SK-N-SH treated with all-trans-retinoic acid at 6 μM for 48 hours (cell line): ENCODE data around the gene CD79A.

Experiments
- ATAC-seq: fragments of 200-7000 bp; cut with Tn5 transposase; 3 replicates; pipeline ENCODE4 v1.9.1; 2020; ENCODE audit warnings: mild to moderate bottlenecking, moderate library complexity
- ARNTL ChIP-seq: fragments of 450-650 bp; formaldehyde crosslinking; IDR thresholded peaks from 2 replicates; pipeline ENCODE4 v1.5.0; 2020; ENCODE audit warnings: low read depth, mild to moderate bottlenecking, moderate library complexity, borderline replicate concordance
- BACH2 ChIP-seq: fragments of 250-450 bp; sonication (Bioruptor Pico); IDR thresholded peaks from 2 replicates; pipeline ENCODE4 v1.9.0; 2021; ENCODE audit warnings: mild to moderate bottlenecking, borderline replicate concordance
- CREB5 ChIP-seq: fragments of 250-450 bp; sonication (Bioruptor Pico); IDR thresholded peaks from 2 replicates; pipeline ENCODE4 v1.5.1; 2020; ENCODE audit warnings: low read depth, mild to moderate bottlenecking, moderate library complexity
- CSDC2 ChIP-seq: fragments of 250-450 bp; sonication (Bioruptor Pico); IDR thresholded peaks from 2 replicates; pipeline ENCODE4 v1.5.0; 2020; ENCODE audit warnings: mild to moderate bottlenecking, moderate library complexity
- CSRNP3 ChIP-seq: fragments of 250-450 bp; sonication (Bioruptor Pico); IDR thresholded peaks from 2 replicates; pipeline ENCODE4 v1.5.1; 2021; ENCODE audit warnings: mild to moderate bottlenecking, moderate library complexity
- ESRRG ChIP-seq: fragments of 250-450 bp; sonication (Bioruptor Pico); IDR thresholded peaks from 2 replicates; pipeline ENCODE4 v1.6.1; 2021; ENCODE audit warnings: mild to moderate bottlenecking
- GLIS3 ChIP-seq: fragments of 250-450 bp; sonication (Bioruptor Pico); IDR thresholded peaks from 2 replicates; pipeline ENCODE4 v1.5.0; 2020; ENCODE audit warnings: mild to moderate bottlenecking, moderate library complexity
- ISL1 ChIP-seq: fragments of 250-450 bp; sonication (Bioruptor Pico); IDR thresholded peaks from 2 replicates; pipeline ENCODE4 v2.1.2; 2022; ENCODE audit warnings: mild to moderate bottlenecking, moderate library complexity
- OSR1 ChIP-seq: fragments of 250-450 bp; sonication (Bioruptor Pico); IDR thresholded peaks from 2 replicates; pipeline ENCODE4 v1.8.0; 2022; ENCODE audit warnings: moderate library complexity, mild to moderate bottlenecking, inconsistent platforms
- PATZ1 ChIP-seq: fragments of 250-450 bp; sonication (Bioruptor Pico); IDR thresholded peaks from 2 replicates; pipeline ENCODE4 v1.8.0; 2020; ENCODE audit warnings: mild to moderate bottlenecking, moderate library complexity, borderline replicate concordance
- POU6F1 ChIP-seq: fragments of 250-450 bp; sonication (Bioruptor Pico); IDR thresholded peaks from 2 replicates; pipeline ENCODE4 v1.8.0; 2021; ENCODE audit warnings: low read depth, mild to moderate bottlenecking, moderate library complexity, borderline replicate concordance
- PPARA ChIP-seq: fragments of 250-450 bp; sonication (Bioruptor Pico); IDR thresholded peaks from 2 replicates; pipeline ENCODE4 v1.5.0; 2020; ENCODE audit warnings: mild to moderate bottlenecking, borderline replicate concordance
- RARB ChIP-seq: fragments of 250-450 bp; sonication (Bioruptor Pico); IDR thresholded peaks from 2 replicates; pipeline ENCODE4 v1.8.0; 2021; ENCODE audit warnings: mild to moderate bottlenecking, moderate library complexity
- SNAI2 ChIP-seq: fragments of 250-450 bp; sonication (Bioruptor Pico); IDR thresholded peaks from 2 replicates; pipeline ENCODE4 v1.5.0; 2020; ENCODE audit warnings: mild to moderate bottlenecking, moderate library complexity
- TCF4 ChIP-seq: fragments of 250-450 bp; sonication (Bioruptor Pico); IDR thresholded peaks from 2 replicates; pipeline ENCODE4 v1.8.0; 2021; ENCODE audit warnings: mild to moderate bottlenecking, moderate library complexity, borderline replicate concordance
- TOX ChIP-seq: fragments of 250-450 bp; sonication (Bioruptor Pico); IDR thresholded peaks from 2 replicates; pipeline ENCODE4 v1.8.0; 2021; ENCODE audit warnings: mild to moderate bottlenecking, moderate library complexity, borderline replicate concordance
- TSHZ2 ChIP-seq: fragments of 250-450 bp; sonication (Bioruptor Pico); IDR thresholded peaks from 2 replicates; pipeline ENCODE4 v1.5.0; 2020; ENCODE audit warnings: mild to moderate bottlenecking, moderate library complexity
- ZFP3 ChIP-seq: fragments of 250-450 bp; sonication (Bioruptor Pico); IDR thresholded peaks from 2 replicates; pipeline ENCODE4 v1.5.0; 2020; ENCODE audit warnings: mild to moderate bottlenecking, moderate library complexity
- ZFP30 ChIP-seq: fragments of 450-650 bp; formaldehyde crosslinking; IDR thresholded peaks from 2 replicates; pipeline ENCODE4 v1.5.0; 2022; ENCODE audit warnings: mild to moderate bottlenecking, moderate library complexity
- ZNF565 ChIP-seq: fragments of 450-650 bp; formaldehyde crosslinking; conservative IDR thresholded peaks from 2 replicates; pipeline ENCODE4 v1.5.0; 2020; ENCODE audit warnings: low read depth, mild to moderate bottlenecking, moderate library complexity
- ZNF70 ChIP-seq: fragments of 450-650 bp; formaldehyde crosslinking; IDR thresholded peaks from 2 replicates; pipeline ENCODE4 v1.5.0; 2020; ENCODE audit warnings: mild to moderate bottlenecking, moderate library complexity
- ZNF8 ChIP-seq: fragments of 450-650 bp; formaldehyde crosslinking; IDR thresholded peaks from 2 replicates; pipeline ENCODE4 v1.5.0; 2020; ENCODE audit warnings: mild to moderate bottlenecking, moderate library complexity

Gene CD79A

GRCh38 chr19:41898235-41898634, 21.2 kb downstream of the CD79A start:
- ATAC-seq = no peak
- TF ChIP-seq CSRNP3 (no peak), GLIS3 (no peak), ZFP3 (CRISPR knock-in tag) (no peak), RARB (CRISPR knock-in tag) (no peak), TOX (CRISPR knock-in tag) (no peak), ESRRG (no peak), TCF4 (CRISPR knock-in tag) (no peak), ISL1 (CRISPR knock-in tag) (no peak), OSR1 (CRISPR knock-in tag) (no peak), CREB5 (CRISPR knock-in tag) (no peak), ZFP30 (CRISPR knock-in tag) (no peak), BACH2 (CRISPR knock-in tag) (no peak), ZNF565 (CRISPR knock-in tag) (no peak)

- TF ChIP-seq ZNF8 (CRISPR knock-in tag) (no peak), TOX (CRISPR knock-in tag) (no peak), SNAI2 (CRISPR knock-in tag) (no peak), POU6F1 (no peak), ISL1 (CRISPR knock-in tag) (no peak), OSR1 (CRISPR knock-in tag) (no peak), ZFP30 (CRISPR knock-in tag) (no peak), CSRNP3 (no peak), PATZ1 (no peak), ZNF565 (CRISPR knock-in tag) (no peak), GLIS3 (no peak)
- ATAC-seq = no peak
Observed at GRCh38 chr19:41901707-41902360, 24.8 kb downstream of the CD79A start.

- TF ChIP-seq ZNF565 (CRISPR knock-in tag) (no peak), ARNTL (no peak), TCF4 (CRISPR knock-in tag) (no peak), GLIS3 (no peak), TSHZ2 (CRISPR knock-in tag) (no peak), PATZ1 (no peak), SNAI2 (CRISPR knock-in tag) (no peak), PPARA (no peak), CSDC2 (CRISPR knock-in tag) (no peak), ZNF70 (CRISPR knock-in tag) (no peak), OSR1 (CRISPR knock-in tag) (no peak), ISL1 (CRISPR knock-in tag) (no peak)
- ATAC-seq = no peak
Observed at GRCh38 chr19:41902594-41902993, 25.5 kb downstream of the CD79A start.
